Transverse colon (tissue), 3 donors: ENCODE measurements around the gene G6PC3.

ENCODE experiments used
- EP300 ChIP-seq: sonication (generic); formaldehyde crosslinking; IDR thresholded peaks from one replicate; pipeline ENCODE4 v1.6.1; 2017; ENCODE audit warnings: antibody characterized with exemption, low read depth
- TF ChIP-seq, protein P1 (sequence below), 5 experiments: fragments of 200-600 bp in 3 of 5; fragments of 450-650 bp in 2 of 5; sonication (generic) in 3 of 5; IDR thresholded peaks; 1 replicate in 2 of 5; 2 replicates in 3 of 5; pipeline ENCODE4 v1.5.1; 2016 to 2017; ENCODE audit warnings: antibody characterized with exemption in 5 of 5, inconsistent platforms in 3 of 5, mild to moderate bottlenecking in 2 of 5, moderate library complexity in 1 of 5

DNA sequence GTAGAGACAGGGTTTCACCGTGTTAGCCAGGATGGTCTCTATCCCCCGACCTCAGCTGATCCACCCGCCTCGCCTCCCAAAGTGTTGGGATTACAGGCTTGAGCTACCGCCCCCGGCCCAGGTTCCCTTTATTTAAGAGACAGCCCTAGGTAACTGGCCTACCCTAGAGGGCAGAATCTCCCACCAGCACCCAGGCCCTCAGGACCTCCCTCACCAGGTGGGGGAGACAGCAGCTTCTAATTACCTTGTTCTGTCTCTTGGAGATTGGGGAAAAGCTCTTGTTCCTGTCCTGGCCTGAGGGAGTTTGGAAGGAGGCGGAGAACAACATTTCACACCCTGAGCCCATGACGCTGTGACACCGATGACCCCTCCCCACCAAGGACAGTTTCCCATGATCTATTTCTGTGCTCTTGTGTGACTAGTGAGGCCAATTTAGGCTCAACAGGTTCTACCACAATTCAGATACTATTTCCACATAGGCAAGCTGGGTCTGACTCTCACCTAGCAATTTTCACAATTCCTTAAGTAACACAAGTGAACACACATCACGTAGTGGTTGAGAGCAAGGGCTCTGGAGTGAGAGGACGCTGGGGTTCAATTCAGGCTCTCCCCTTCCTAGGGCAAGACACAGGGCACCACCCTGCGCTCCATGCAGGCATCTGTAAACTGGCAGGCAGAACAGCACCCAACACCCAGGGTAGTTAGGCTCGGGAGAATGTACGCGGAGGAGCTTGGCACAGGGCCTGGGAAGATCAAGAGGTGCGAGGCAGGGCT lies 32.5 kb downstream of the G6PC3 start:
- TF ChIP-seq, protein P1, sequence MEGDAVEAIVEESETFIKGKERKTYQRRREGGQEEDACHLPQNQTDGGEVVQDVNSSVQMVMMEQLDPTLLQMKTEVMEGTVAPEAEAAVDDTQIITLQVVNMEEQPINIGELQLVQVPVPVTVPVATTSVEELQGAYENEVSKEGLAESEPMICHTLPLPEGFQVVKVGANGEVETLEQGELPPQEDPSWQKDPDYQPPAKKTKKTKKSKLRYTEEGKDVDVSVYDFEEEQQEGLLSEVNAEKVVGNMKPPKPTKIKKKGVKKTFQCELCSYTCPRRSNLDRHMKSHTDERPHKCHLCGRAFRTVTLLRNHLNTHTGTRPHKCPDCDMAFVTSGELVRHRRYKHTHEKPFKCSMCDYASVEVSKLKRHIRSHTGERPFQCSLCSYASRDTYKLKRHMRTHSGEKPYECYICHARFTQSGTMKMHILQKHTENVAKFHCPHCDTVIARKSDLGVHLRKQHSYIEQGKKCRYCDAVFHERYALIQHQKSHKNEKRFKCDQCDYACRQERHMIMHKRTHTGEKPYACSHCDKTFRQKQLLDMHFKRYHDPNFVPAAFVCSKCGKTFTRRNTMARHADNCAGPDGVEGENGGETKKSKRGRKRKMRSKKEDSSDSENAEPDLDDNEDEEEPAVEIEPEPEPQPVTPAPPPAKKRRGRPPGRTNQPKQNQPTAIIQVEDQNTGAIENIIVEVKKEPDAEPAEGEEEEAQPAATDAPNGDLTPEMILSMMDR (IDR thresholded peaks at IDR 0.05) = no peak
- TF ChIP-seq EP300 = no peak
